ENCODE measurements around the gene IGFALS. TPM values are rescaled to one million over a fixed set of nuclear protein-coding genes. Genes with fewer than 3 reads are reported as not detected.
A peak's percentile ranks its signal among the peaks of the same experiment; 100 is the strongest.

IGFALS gene
- total RNA-seq, 4 donors from 2014 or later, result 0.47 to 1.1 (median 0.67) TPM; not detected in 1

DNA sequence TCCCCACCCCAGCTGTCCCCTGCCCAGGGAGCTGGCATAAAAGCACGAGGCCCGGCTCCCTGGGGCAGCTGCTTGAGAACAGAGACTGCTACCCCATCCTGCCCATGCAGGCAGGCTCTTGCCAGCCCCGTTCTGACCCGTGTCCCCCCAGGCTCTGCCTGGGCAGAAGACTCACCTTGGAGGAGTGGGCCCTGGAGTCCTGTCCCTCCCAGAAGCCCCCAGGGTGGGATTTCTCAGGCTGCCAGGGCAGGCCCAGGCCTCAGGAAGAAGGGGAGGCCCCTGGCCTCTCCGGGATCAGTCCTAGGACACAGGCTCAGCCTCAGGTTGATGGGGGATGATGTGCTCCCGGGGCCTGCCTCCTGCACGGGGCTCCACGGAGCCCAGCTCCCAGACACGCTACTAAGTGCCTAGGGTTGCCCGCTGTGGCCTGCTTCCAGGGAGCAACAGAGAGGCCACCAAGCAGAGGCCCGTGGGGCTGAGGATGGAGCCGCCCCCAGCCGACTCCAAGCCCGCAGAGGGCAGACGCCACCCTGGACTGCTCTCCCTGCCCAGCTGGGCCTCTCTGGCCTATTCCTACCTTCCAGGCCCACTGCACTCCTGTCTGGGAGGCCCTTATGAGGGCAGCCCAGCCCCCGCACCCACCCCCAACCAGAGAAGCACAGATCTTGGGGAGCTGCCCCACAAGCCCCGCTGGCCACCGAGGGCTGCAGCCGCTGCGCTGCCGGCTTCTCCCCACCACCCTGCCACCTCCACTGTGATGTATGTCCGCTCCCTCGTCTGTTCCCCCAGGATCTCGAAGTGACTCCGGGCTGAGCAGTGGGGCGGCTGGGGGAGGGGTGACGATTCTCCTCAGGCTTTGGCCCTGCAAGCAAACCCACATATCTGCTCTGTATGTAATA, 23.9 kb downstream of the IGFALS start:
- Histone ChIP-seq H3K27me3 (no peaks in the 10 kb centered on the region), H3K36me3 (peaks cover 0 to 53% of the 10 kb centered on the region in 2 donors), H3K9me3 (no peaks in the 10 kb centered on the region), H3K4me3 (peak overlapping the region in 1 of 2 donors; percentile 84), H3K4me1 (peaks cover 0 to 51% (median 23%) of the 10 kb centered on the region in 3 donors), H3K27ac (peak overlapping the region; percentile 32 to 99 (median 97))
- ATAC-seq, result no peak
- TF ChIP-seq POLR2A (IDR thresholded peaks at IDR 0.05) (no peak), CTCF (IDR thresholded peaks at IDR 0.05) (no peak), EP300 (IDR thresholded peaks at IDR 0.05) (no peak), POLR2AphosphoS5 (IDR thresholded peaks at IDR 0.05) (no peak)
- no CpG with 5 or more reads among the region's 27 CpGs for WGBS, 2 donors (ENCODE audit: low coverage in 1 of 2)

- H3K4me1 ChIP-seq, result peaks cover 0 to 44% (median 16%) of the 10 kb centered on the region in 3 donors
- no peaks in the 10 kb centered on the region for H3K27me3 ChIP-seq
- 60 to 80% methylated on average over 1 of the region's 26 CpGs for WGBS, 2 donors (ENCODE audit: low coverage in 1 of 2)
- H3K36me3 ChIP-seq, result peaks cover 0 to 61% of the 10 kb centered on the region in 2 donors
- no peak for TF ChIP-seq POLR2A (IDR thresholded peaks at IDR 0.05)
- no peak for TF ChIP-seq POLR2AphosphoS5 (IDR thresholded peaks at IDR 0.05)
- TF ChIP-seq EP300 (IDR thresholded peaks at IDR 0.05), result no peak
- no peak for TF ChIP-seq CTCF (IDR thresholded peaks at IDR 0.05)
- H3K4me3 ChIP-seq, result no peak overlapping the region
- peak overlapping the region in 3 of 4 donors; percentile 24 to 98 (median 96) for H3K27ac ChIP-seq
- ATAC-seq, result no peak
- H3K9me3 ChIP-seq, result no peaks in the 10 kb centered on the region
These were observed 24.6 kb downstream of the IGFALS start for GRCh38 chr16:1768767-1769401.

DNA sequence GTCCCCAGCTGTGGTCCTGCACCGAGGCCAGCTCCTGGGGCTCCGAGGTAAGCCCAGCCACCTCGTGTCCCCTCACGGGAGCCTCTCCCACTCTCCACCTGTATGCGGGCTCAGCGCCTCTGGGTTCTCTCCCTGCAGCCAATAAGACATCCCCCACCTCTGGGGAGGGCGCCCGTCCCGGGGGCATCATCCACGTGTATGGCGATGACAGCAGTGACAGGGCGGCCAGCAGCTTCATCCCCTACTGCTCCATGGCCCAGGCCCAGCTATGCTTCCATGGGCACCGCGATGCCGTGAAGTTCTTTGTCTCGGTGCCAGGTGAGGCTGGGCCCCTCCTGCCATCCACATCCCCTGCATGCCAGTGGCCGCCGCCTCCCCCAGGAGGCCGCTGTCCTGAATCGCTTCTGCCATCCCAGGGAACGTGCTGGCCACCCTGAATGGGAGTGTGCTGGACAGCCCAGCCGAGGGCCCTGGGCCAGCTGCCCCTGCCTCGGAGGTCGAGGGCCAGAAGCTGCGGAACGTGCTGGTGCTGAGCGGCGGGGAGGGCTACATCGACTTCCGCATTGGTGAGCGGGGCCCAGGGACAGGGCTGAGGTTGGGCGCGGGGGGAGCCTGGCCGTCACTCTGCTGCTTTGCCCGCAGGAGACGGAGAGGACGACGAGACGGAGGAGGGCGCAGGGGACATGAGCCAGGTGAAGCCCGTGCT, 25.3 kb downstream of the IGFALS start:
- Histone ChIP-seq H3K4me3 (no peak overlapping the region), H3K27ac (no peak overlapping the region), H3K36me3 (peaks cover 0 to 67% of the 10 kb centered on the region in 2 donors), H3K4me1 (peaks cover 0 to 45% (median 13%) of the 10 kb centered on the region in 3 donors), H3K9me3 (no peaks in the 10 kb centered on the region), H3K27me3 (no peaks in the 10 kb centered on the region)
- TF ChIP-seq CTCF (IDR thresholded peaks at IDR 0.05) (no peak), EP300 (IDR thresholded peaks at IDR 0.05) (no peak), POLR2AphosphoS5 (IDR thresholded peaks at IDR 0.05) (no peak), POLR2A (IDR thresholded peaks at IDR 0.05) (no peak)
- ATAC-seq, result no peak
- 65% methylated on average over 5 of the region's 41 CpGs; no CpG with 5 or more reads in 1 of the 2 donors for WGBS, 2 donors (ENCODE audit: low coverage in 1 of 2)

DNA sequence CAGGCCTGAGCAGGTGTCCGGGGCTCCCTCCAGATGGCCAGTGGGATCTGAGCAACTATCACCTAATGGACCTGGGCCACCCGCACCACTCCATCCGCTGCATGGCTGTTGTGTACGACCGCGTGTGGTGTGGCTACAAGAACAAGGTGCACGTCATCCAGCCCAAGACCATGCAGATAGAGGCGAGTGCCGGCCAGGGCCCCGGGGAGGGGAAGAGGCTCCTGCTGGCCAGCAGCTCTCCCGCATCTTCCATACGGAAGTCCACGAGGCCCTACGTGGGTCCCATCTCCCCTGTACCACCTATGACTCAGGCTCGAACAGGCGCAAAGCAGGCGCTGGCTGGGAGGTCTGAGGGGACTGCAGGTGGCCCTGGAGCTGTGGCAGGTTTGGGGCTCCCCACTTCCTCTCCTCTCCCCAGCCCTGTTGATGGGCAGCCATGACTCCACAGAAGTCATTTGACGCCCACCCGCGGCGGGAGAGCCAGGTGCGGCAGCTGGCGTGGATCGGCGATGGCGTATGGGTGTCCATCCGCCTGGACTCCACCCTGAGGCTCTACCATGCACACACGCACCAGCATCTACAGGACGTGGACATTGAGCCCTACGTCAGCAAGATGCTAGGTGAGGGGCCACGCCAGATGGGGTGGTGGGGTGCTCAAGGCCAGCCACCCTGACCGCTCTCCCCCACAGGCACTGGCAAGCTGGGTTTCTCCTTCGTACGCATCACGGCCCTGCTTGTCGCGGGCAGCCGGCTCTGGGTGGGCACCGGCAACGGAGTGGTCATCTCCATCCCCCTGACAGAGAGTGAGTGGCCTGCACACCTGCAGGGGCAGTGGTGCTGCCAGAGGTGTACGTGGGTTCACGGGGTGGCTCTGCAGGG, 26.1 kb downstream of the IGFALS start:
- H3K4me1 ChIP-seq, result peaks cover 0 to 46% (median 13%) of the 10 kb centered on the region in 3 donors
- WGBS, 2 donors (ENCODE audit: low coverage in 1 of 2), result 90% methylated on average over 4 of the region's 42 CpGs; no CpG with 5 or more reads in 1 of the 2 donors
- ATAC-seq, result no peak
- H3K27ac ChIP-seq, result no peak overlapping the region
- H3K9me3 ChIP-seq, result no peaks in the 10 kb centered on the region
- H3K4me3 ChIP-seq, result no peak overlapping the region
- H3K27me3 ChIP-seq, result no peaks in the 10 kb centered on the region
- peaks cover 0 to 76% of the 10 kb centered on the region in 2 donors for H3K36me3 ChIP-seq
- TF ChIP-seq EP300 (IDR thresholded peaks at IDR 0.05) (no peak), POLR2AphosphoS5 (IDR thresholded peaks at IDR 0.05) (no peak), CTCF (IDR thresholded peaks at IDR 0.05) (no peak), POLR2A (IDR thresholded peaks at IDR 0.05) (no peak)

All from gastroesophageal sphincter (tissue), 4 donors.